HepG2 (cell line): ENCODE data around the gene CD2AP.

Experiments used
- CREB1 ChIP-seq, 2 experiments: fragments of 450-650 bp in 1 of 2; IDR thresholded peaks; 2 replicates each; pipeline ENCODE4 v1.6.1; 2016 to 2017; ENCODE audit warnings: control low read depth in 1 of 2, mild to moderate bottlenecking in 1 of 2, missing compliant biosample characterization in 1 of 2, missing genetic modification characterization in 1 of 2
- ELF4 ChIP-seq: sonication (generic); formaldehyde crosslinking; IDR thresholded peaks from 2 replicates; pipeline ENCODE4 v1.5.0; 2020; ENCODE audit warnings: missing genetic modification reagents, mild to moderate bottlenecking, moderate library complexity, borderline replicate concordance
- EP300 ChIP-seq, 3 experiments: sonication (generic) in 1 of 3; formaldehyde crosslinking in 1 of 3; IDR thresholded peaks; 2 replicates each; pipeline versions ENCODE4 v1.5.1 to v1.6.1; 2011 to 2020; ENCODE audit warnings: low read depth in 2 of 3, low read length in 2 of 3, borderline replicate concordance in 1 of 3, improper control_type of control experiment in 1 of 3, mild to moderate bottlenecking in 1 of 3, missing genetic modification reagents in 1 of 3, moderate library complexity in 1 of 3
- MEIS1 ChIP-seq: sonication (generic); formaldehyde crosslinking; IDR thresholded peaks from 2 replicates; pipeline ENCODE4 v1.9.0; 2021; ENCODE audit warnings: mild to moderate bottlenecking, missing genetic modification reagents, moderate library complexity, borderline replicate concordance
- RNF2 ChIP-seq: fragments of 450-650 bp; conservative IDR thresholded peaks from 2 replicates; pipeline ENCODE4 v1.6.1; 2016; ENCODE audit warnings: low read depth
- SIN3B ChIP-seq: fragments of 150-350 bp; IDR thresholded peaks from 2 replicates; pipeline ENCODE4 v1.6.1; 2014; ENCODE audit warnings: low read length
- THAP11 ChIP-seq: IDR thresholded peaks from 2 replicates; pipeline ENCODE4 v1.6.1; 2016; ENCODE audit warnings: missing biosample characterization, missing genetic modification reagents
- U2AF2 ChIP-seq: fragments of 200-400 bp; formaldehyde crosslinking; IDR thresholded peaks from 2 replicates; pipeline ENCODE4 v1.6.1; 2017; ENCODE audit warnings: low read depth, mild to moderate bottlenecking, low read length
- ZNF773 ChIP-seq: sonication (generic); formaldehyde crosslinking; IDR thresholded peaks from 2 replicates; pipeline ENCODE4 v1.4.0; 2020; ENCODE audit warnings: missing genetic modification reagents, borderline replicate concordance
- ZSCAN20 ChIP-seq: sonication (generic); formaldehyde crosslinking; IDR thresholded peaks from 2 replicates; pipeline ENCODE4 v1.4.0; 2020; ENCODE audit warnings: missing genetic modification reagents, mild to moderate bottlenecking, borderline replicate concordance
- TF ChIP-seq, protein P1 (sequence below): IDR thresholded peaks from 2 replicates; pipeline ENCODE4 v1.6.1; 2012; ENCODE audit warnings: low read depth, low read length, improper control_type of control experiment

- TF ChIP-seq THAP11 (CRISPR knock-in tag) (no peak), CREB1 (IDR thresholded peaks at IDR 0.05) (no peak), CREB1 (CRISPR knock-in tag; IDR thresholded peaks at IDR 0.05) (no peak), ZNF773 (CRISPR knock-in tag) (no peak), MEIS1 (no peak), EP300 (IDR thresholded peaks at IDR 0.05; ENCODE audit: low read depth in 2 of 2, low read length in 2 of 2) (no peak), EP300 (CRISPR knock-in tag; IDR thresholded peaks at IDR 0.05; ENCODE audit: borderline replicate concordance) (no peak), ELF4 (no peak), ZSCAN20 (no peak), RNF2 (no peak), SIN3B (no peak), U2AF2 (no peak)
- TF ChIP-seq, protein P1, sequence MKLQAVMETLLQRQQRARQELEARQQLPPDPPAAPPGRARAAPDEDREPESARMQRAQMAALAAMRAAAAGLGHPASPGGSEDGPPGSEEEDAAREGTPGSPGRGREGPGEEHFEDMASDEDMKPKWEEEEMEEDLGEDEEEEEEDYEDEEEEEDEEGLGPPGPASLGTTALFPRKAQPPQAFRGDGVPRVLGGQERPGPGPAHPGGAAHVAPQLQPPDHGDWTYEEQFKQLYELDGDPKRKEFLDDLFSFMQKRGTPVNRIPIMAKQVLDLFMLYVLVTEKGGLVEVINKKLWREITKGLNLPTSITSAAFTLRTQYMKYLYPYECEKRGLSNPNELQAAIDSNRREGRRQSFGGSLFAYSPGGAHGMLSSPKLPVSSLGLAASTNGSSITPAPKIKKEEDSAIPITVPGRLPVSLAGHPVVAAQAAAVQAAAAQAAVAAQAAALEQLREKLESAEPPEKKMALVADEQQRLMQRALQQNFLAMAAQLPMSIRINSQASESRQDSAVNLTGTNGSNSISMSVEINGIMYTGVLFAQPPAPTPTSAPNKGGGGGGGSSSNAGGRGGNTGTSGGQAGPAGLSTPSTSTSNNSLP = no peak
Observed at GRCh38 chr6:47437592-47437991, 40.0 kb upstream of the CD2AP start.
